WTC11 (cell line): Measurements from ENCODE around the gene ZNF264. TPM values are rescaled to one million over a fixed set of nuclear protein-coding genes. Genes with fewer than 3 reads are reported as not detected.
"Not testable (repeated sequence)": the region's sequence is repeated elsewhere in the genome, so short reads cannot be mapped to it uniquely, and the experiment has no call there.

Experiments used
- ATAC-seq: fragments of 200-7000 bp; cut with Tn5 transposase; 2 replicates; pipeline ENCODE4 v1.10.0; 2021; ENCODE audit warnings: mild to moderate bottlenecking, moderate library complexity
- CTCF ChIA-PET: fragments of 300-600 bp; sonication (Branson Sonifier 250); formaldehyde crosslinking; loops from one replicate; lab custom pipeline; 2021; ENCODE audit warnings: antibody characterized with exemption; lab: Charles Lee
- POLR2A ChIA-PET: fragments of 350-600 bp; sonication (Branson Sonifier 250); formaldehyde crosslinking; loops from one replicate; lab custom pipeline; 2021; ENCODE audit warnings: antibody characterized with exemption; lab: Charles Lee
- DNase-seq: peaks from one replicate; pipeline ENCODE4 v3.0.0; 2021; ENCODE audit warnings: low spot score
- H3K27ac Mint-ChIP-seq: 2 replicates; pipeline ENCODE4 v1.8.0; 2021; ENCODE audit warnings: mixed read lengths
- H3K27me3 Mint-ChIP-seq: 2 replicates; pipeline ENCODE4 v1.8.0; 2021; ENCODE audit warnings: low read depth, mild to moderate bottlenecking, moderate library complexity, mixed read lengths
- H3K36me3 Mint-ChIP-seq: 2 replicates; pipeline ENCODE4 v1.8.0; 2021; ENCODE audit warnings: mixed read lengths
- H3K4me1 Mint-ChIP-seq: 2 replicates; pipeline ENCODE4 v1.8.0; 2022; ENCODE audit warnings: mixed read lengths
- H3K4me3 Mint-ChIP-seq: 2 replicates; pipeline ENCODE4 v1.8.0; 2021; ENCODE audit warnings: mild to moderate bottlenecking, moderate library complexity, mixed read lengths
- H3K9me3 Mint-ChIP-seq: 2 replicates; pipeline ENCODE4 v1.8.0; 2021; ENCODE audit warnings: mixed read lengths
- FOXJ3 ChIP-seq: sonication (generic); formaldehyde crosslinking; IDR thresholded peaks from 2 replicates; pipeline ENCODE4 v1.9.0; 2021; ENCODE audit warnings: missing genetic modification reagents, mild to moderate bottlenecking, borderline replicate concordance
- IRF2 ChIP-seq: sonication (generic); formaldehyde crosslinking; IDR thresholded peaks from 2 replicates; pipeline ENCODE4 v1.8.0; 2022; ENCODE audit warnings: low read depth, missing genetic modification reagents, borderline replicate concordance
- JAZF1 ChIP-seq: fragments of 250-450 bp; sonication (Bioruptor Pico); IDR thresholded peaks from 2 replicates; pipeline ENCODE4 v1.9.0; 2021; ENCODE audit warnings: moderate library complexity, mild to moderate bottlenecking, inconsistent platforms
- KAT7 ChIP-seq: sonication (generic); formaldehyde crosslinking; IDR thresholded peaks from 2 replicates; pipeline ENCODE4 v1.8.1; 2023; ENCODE audit warnings: missing genetic modification reagents, mild to moderate bottlenecking, borderline replicate concordance
- MAX ChIP-seq: sonication (generic); formaldehyde crosslinking; IDR thresholded peaks from 2 replicates; pipeline ENCODE4 v1.8.0; 2022; ENCODE audit warnings: mild to moderate bottlenecking, missing genetic modification reagents
- MXD4 ChIP-seq: fragments of 250-450 bp; sonication (Bioruptor Pico); IDR thresholded peaks from 2 replicates; pipeline ENCODE4 v1.8.0; 2021; ENCODE audit warnings: mild to moderate bottlenecking, moderate library complexity, borderline replicate concordance
- NFE2L1 ChIP-seq: sonication (generic); formaldehyde crosslinking; IDR thresholded peaks from 2 replicates; pipeline ENCODE4 v1.8.1; 2023; ENCODE audit warnings: missing genetic modification reagents
- NFYB ChIP-seq: sonication (generic); formaldehyde crosslinking; conservative IDR thresholded peaks from 2 replicates; pipeline ENCODE4 v1.8.0; 2022; ENCODE audit warnings: low read depth, missing genetic modification reagents
- NR1H2 ChIP-seq: sonication (generic); formaldehyde crosslinking; IDR thresholded peaks from 2 replicates; pipeline ENCODE4 v1.9.0; 2021; ENCODE audit warnings: mild to moderate bottlenecking, moderate library complexity, missing genetic modification reagents
- OVOL2 ChIP-seq: fragments of 250-450 bp; sonication (Bioruptor Pico); IDR thresholded peaks from 2 replicates; pipeline ENCODE4 v1.9.0; 2021; ENCODE audit warnings: mild to moderate bottlenecking, borderline replicate concordance
- SMAD4 ChIP-seq: sonication (generic); formaldehyde crosslinking; IDR thresholded peaks from 2 replicates; pipeline ENCODE4 v1.8.0; 2022; ENCODE audit warnings: mild to moderate bottlenecking, missing genetic modification reagents
- SOX15 ChIP-seq: fragments of 250-450 bp; sonication (Bioruptor Pico); IDR thresholded peaks from 2 replicates; pipeline ENCODE4 v1.9.0; 2021; ENCODE audit warnings: mild to moderate bottlenecking
- STAT6 ChIP-seq: sonication (generic); formaldehyde crosslinking; conservative IDR thresholded peaks from 2 replicates; pipeline ENCODE4 v1.8.1; 2023; ENCODE audit warnings: mild to moderate bottlenecking, low read depth, missing genetic modification reagents, moderate library complexity
- ZNF263 ChIP-seq: sonication (generic); formaldehyde crosslinking; IDR thresholded peaks from 2 replicates; pipeline ENCODE4 v1.8.1; 2022; ENCODE audit warnings: low read depth, mild to moderate bottlenecking, moderate library complexity, missing genetic modification reagents
- ZNF317 ChIP-seq: sonication (generic); formaldehyde crosslinking; IDR thresholded peaks from 2 replicates; pipeline ENCODE4 v1.8.1; 2023; ENCODE audit warnings: low read depth, mild to moderate bottlenecking, moderate library complexity, missing genetic modification reagents, borderline replicate concordance
- ZNF396 ChIP-seq: fragments of 250-450 bp; sonication (Bioruptor Pico); IDR thresholded peaks from 2 replicates; pipeline ENCODE4 v1.8.0; 2021; ENCODE audit warnings: mild to moderate bottlenecking, moderate library complexity, borderline replicate concordance
- total RNA-seq: library from RNA; stranded (reverse); gene quantifications from 3 replicates; pipeline ENCODE4 v1.2.3, GENCODE V29; 2021
- TF ChIP-seq, protein P1 (sequence below): sonication (generic); formaldehyde crosslinking; conservative IDR thresholded peaks from 2 replicates; pipeline ENCODE4 v1.8.1; 2022; ENCODE audit warnings: mild to moderate bottlenecking, missing genetic modification reagents
- TF ChIP-seq, protein P2 (sequence below): fragments of 250-450 bp; sonication (Bioruptor Pico); IDR thresholded peaks from 2 replicates; pipeline ENCODE4 v2.1.2; 2022; ENCODE audit warnings: mild to moderate bottlenecking, moderate library complexity
- TF ChIP-seq, protein P3 (sequence below): fragments of 200-600 bp; IDR thresholded peaks from 2 replicates; pipeline ENCODE4 v1.8.0; 2022; ENCODE audit warnings: antibody characterized with exemption
- TF ChIP-seq, protein P4 (sequence below): sonication (generic); formaldehyde crosslinking; IDR thresholded peaks from 2 replicates; pipeline ENCODE4 v1.8.0; 2022; ENCODE audit warnings: mild to moderate bottlenecking, missing genetic modification reagents
- TF ChIP-seq, protein P5 (sequence below): fragments of 250-450 bp; sonication (Bioruptor Pico); IDR thresholded peaks from 2 replicates; pipeline ENCODE4 v1.9.0; 2021; ENCODE audit warnings: moderate library complexity, mild to moderate bottlenecking, inconsistent platforms, borderline replicate concordance
- TF ChIP-seq, protein P6 (sequence below): fragments of 250-450 bp; sonication (Bioruptor Pico); IDR thresholded peaks from 2 replicates; pipeline ENCODE4 v1.9.0; 2021; ENCODE audit warnings: mild to moderate bottlenecking

Gene ZNF264
- total RNA-seq, 1 experiment from 2014 or later: 27.0 TPM

GRCh38 chr19:57248646-57249045 is 57.3 kb downstream of the ZNF264 start:
- no peak overlapping the region for H3K4me3 Mint-ChIP-seq
- ChIA-PET POLR2A (no interaction called here), CTCF (no interaction called here)
- no peaks in the 10 kb centered on the region for H3K4me1 Mint-ChIP-seq
- peaks cover 41% of the 10 kb centered on the region for H3K36me3 Mint-ChIP-seq
- H3K27me3 Mint-ChIP-seq: no peaks in the 10 kb centered on the region
- H3K9me3 Mint-ChIP-seq: no peaks in the 10 kb centered on the region
- no peak for DNase-seq
- H3K27ac Mint-ChIP-seq: no peak overlapping the region
- ATAC-seq: no peak
- no peak for TF ChIP-seq ZNF396
- no peak for TF ChIP-seq SMAD4 (CRISPR knock-in tag)
- no peak for TF ChIP-seq OVOL2 (CRISPR knock-in tag)
- TF ChIP-seq NFE2L1 (CRISPR knock-in tag): no peak
- no peak for TF ChIP-seq STAT6
- TF ChIP-seq, protein P1, sequence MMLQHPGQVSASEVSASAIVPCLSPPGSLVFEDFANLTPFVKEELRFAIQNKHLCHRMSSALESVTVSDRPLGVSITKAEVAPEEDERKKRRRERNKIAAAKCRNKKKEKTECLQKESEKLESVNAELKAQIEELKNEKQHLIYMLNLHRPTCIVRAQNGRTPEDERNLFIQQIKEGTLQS: no peak
- TF ChIP-seq, protein P2, sequence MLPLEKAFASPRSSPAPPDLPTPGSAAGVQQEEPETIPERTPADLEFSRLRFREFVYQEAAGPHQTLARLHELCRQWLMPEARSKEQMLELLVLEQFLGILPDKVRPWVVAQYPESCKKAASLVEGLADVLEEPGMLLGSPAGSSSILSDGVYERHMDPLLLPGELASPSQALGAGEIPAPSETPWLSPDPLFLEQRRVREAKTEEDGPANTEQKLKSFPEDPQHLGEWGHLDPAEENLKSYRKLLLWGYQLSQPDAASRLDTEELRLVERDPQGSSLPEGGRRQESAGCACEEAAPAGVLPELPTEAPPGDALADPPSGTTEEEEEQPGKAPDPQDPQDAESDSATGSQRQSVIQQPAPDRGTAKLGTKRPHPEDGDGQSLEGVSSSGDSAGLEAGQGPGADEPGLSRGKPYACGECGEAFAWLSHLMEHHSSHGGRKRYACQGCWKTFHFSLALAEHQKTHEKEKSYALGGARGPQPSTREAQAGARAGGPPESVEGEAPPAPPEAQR: no peak
- TF ChIP-seq, protein P3, sequence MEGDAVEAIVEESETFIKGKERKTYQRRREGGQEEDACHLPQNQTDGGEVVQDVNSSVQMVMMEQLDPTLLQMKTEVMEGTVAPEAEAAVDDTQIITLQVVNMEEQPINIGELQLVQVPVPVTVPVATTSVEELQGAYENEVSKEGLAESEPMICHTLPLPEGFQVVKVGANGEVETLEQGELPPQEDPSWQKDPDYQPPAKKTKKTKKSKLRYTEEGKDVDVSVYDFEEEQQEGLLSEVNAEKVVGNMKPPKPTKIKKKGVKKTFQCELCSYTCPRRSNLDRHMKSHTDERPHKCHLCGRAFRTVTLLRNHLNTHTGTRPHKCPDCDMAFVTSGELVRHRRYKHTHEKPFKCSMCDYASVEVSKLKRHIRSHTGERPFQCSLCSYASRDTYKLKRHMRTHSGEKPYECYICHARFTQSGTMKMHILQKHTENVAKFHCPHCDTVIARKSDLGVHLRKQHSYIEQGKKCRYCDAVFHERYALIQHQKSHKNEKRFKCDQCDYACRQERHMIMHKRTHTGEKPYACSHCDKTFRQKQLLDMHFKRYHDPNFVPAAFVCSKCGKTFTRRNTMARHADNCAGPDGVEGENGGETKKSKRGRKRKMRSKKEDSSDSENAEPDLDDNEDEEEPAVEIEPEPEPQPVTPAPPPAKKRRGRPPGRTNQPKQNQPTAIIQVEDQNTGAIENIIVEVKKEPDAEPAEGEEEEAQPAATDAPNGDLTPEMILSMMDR: no peak
- no peak for TF ChIP-seq FOXJ3 (CRISPR knock-in tag)

- no peak overlapping the region for H3K27ac Mint-ChIP-seq
- no peak for DNase-seq
- TF ChIP-seq SOX15 (CRISPR knock-in tag) (no peak), MXD4 (CRISPR knock-in tag) (no peak), ZNF263 (CRISPR knock-in tag) (no peak), MAX (CRISPR knock-in tag) (no peak), IRF2 (CRISPR knock-in tag) (no peak), ZNF317 (CRISPR knock-in tag) (no peak), NFYB (CRISPR knock-in tag) (no peak), KAT7 (no peak), NR1H2 (no peak), JAZF1 (CRISPR knock-in tag) (no peak)
- TF ChIP-seq, protein P4, sequence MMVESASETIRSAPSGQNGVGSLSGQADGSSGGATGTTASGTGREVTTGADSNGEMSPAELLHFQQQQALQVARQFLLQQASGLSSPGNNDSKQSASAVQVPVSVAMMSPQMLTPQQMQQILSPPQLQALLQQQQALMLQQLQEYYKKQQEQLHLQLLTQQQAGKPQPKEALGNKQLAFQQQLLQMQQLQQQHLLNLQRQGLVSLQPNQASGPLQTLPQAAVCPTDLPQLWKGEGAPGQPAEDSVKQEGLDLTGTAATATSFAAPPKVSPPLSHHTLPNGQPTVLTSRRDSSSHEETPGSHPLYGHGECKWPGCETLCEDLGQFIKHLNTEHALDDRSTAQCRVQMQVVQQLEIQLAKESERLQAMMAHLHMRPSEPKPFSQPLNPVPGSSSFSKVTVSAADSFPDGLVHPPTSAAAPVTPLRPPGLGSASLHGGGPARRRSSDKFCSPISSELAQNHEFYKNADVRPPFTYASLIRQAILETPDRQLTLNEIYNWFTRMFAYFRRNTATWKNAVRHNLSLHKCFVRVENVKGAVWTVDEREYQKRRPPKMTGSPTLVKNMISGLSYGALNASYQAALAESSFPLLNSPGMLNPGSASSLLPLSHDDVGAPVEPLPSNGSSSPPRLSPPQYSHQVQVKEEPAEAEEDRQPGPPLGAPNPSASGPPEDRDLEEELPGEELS (CRISPR knock-in tag): no peak
- TF ChIP-seq, protein P5, sequence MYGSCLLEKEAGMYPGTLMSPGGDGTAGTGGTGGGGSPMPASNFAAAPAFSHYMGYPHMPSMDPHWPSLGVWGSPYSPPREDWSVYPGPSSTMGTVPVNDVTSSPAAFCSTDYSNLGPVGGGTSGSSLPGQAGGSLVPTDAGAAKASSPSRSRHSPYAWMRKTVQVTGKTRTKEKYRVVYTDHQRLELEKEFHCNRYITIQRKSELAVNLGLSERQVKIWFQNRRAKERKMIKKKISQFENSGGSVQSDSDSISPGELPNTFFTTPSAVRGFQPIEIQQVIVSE (CRISPR knock-in tag): no peak
- TF ChIP-seq, protein P6, sequence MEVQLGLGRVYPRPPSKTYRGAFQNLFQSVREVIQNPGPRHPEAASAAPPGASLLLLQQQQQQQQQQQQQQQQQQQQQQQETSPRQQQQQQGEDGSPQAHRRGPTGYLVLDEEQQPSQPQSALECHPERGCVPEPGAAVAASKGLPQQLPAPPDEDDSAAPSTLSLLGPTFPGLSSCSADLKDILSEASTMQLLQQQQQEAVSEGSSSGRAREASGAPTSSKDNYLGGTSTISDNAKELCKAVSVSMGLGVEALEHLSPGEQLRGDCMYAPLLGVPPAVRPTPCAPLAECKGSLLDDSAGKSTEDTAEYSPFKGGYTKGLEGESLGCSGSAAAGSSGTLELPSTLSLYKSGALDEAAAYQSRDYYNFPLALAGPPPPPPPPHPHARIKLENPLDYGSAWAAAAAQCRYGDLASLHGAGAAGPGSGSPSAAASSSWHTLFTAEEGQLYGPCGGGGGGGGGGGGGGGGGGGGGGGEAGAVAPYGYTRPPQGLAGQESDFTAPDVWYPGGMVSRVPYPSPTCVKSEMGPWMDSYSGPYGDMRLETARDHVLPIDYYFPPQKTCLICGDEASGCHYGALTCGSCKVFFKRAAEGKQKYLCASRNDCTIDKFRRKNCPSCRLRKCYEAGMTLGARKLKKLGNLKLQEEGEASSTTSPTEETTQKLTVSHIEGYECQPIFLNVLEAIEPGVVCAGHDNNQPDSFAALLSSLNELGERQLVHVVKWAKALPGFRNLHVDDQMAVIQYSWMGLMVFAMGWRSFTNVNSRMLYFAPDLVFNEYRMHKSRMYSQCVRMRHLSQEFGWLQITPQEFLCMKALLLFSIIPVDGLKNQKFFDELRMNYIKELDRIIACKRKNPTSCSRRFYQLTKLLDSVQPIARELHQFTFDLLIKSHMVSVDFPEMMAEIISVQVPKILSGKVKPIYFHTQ (CRISPR knock-in tag): no peak
- no peak for ATAC-seq
- peaks cover 45% of the 10 kb centered on the region for H3K36me3 Mint-ChIP-seq
- ChIA-PET POLR2A (no interaction called here), CTCF (no interaction called here)
- H3K27me3 Mint-ChIP-seq: no peaks in the 10 kb centered on the region
- H3K4me3 Mint-ChIP-seq: no peak overlapping the region
- H3K4me1 Mint-ChIP-seq: no peaks in the 10 kb centered on the region
- H3K9me3 Mint-ChIP-seq: no peaks in the 10 kb centered on the region
These were observed 58.0 kb downstream of the ZNF264 start for GRCh38 chr19:57249329-57249728.

- H3K27me3 Mint-ChIP-seq, DNase-seq, H3K9me3 Mint-ChIP-seq, H3K4me3 Mint-ChIP-seq, ATAC-seq, CTCF ChIA-PET, POLR2A ChIA-PET, H3K27ac Mint-ChIP-seq, H3K4me1 Mint-ChIP-seq: not testable (repeated sequence)
- peaks cover 34% of the 10 kb centered on the region for H3K36me3 Mint-ChIP-seq
These were observed 62.5 kb downstream of the ZNF264 start for GRCh38 chr19:57253767-57254166.
